ENCODE measurements around the gene THRA.

THRA gene

GRCh38 chr17:40100669-40101366 lies 38.1 kb downstream of the THRA start:
- DNase-seq = peak; percentile 74

DNA sequence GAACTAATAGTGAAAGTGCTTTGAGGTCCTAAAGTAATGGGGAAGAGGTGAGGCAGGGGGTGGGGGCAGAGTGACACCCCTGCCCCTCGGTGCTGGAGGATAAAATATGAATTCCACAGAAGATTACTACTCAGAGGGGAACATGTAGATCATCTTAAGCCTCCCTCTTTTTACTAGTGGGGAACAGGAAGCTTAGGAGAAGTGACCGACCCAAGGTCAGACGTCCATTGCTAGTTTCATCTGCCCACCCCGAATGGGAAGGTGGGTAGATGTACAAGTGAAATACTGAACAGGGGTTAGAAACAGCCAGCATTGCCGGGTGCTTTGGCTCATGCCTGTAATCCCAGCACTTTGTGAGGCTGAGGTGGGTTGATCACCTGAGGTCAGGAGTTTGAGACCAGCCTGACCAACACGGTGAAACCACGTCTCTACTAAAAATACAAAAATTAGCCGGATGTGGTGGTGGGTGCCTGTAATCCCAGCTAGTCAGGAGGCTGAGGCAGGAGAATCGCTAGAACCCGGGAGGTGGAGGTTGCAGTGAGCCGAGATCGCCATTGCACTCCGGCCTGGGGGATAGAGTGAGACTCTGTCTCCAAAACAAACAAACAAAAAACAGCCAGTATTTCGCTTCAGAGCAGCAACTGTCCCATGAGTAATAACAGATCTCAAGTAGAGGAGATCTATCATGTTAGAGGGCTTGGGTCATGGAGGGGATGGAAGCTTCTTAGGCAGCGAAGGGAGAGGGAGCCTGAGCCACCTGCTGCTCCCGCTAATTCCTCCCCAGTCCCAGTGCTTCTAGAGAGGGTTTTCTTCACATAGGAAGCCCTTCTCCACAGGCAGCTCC lies 38.8 kb downstream of the THRA start:
- DNase-seq = no peak

DNA sequence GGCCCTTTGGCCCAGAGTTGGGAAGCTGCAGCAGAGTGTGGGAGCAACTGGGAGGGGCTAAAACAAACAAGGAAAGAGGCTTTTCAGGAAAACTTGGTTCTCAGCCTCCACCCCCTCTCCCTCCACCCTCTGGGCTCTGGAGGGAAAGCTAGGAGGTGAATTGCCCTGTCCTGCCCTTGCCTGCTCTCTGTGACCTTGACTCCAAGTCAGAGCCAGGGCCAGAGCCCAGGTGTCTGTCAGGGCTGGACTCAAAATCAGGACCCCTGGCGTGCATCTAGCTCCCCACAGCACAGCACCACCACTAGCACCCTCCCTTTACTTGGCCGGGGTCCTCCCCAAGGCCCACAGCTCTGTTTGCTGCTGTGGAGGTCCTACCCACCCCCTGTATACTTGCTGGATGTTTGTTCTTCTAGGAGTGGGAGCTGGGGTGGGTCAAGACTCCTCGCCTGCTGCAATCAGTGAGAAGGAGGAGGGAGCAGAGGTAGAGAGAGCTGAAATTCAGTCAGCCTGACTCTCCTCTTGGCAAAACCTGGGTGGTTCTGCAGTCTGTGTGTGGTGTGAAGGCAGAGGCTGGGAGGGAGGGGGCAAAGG lies 40.4 kb downstream of the THRA start:
- no peak for DNase-seq

DNA sequence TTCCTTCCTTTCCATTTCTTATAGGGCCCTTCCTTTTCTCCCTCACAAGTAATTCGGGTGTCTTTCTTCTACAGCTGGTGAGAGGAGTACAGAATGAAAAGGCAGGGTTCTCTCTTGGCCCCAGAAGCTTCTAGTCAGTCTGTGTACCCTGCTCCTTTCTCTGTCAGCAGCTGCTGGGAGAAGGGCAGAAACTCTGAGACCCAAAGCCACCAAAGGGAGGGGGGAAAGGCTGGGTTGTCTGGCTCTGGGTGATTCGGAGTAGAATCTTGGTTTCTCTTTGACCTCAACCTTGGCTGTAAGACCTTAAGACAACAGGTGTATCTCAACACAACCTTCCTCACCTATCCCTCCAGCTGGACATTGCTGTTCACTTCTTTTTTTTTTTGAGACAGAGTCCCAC lies 40.9 kb downstream of the THRA start:
- DNase-seq = no peak

DNA sequence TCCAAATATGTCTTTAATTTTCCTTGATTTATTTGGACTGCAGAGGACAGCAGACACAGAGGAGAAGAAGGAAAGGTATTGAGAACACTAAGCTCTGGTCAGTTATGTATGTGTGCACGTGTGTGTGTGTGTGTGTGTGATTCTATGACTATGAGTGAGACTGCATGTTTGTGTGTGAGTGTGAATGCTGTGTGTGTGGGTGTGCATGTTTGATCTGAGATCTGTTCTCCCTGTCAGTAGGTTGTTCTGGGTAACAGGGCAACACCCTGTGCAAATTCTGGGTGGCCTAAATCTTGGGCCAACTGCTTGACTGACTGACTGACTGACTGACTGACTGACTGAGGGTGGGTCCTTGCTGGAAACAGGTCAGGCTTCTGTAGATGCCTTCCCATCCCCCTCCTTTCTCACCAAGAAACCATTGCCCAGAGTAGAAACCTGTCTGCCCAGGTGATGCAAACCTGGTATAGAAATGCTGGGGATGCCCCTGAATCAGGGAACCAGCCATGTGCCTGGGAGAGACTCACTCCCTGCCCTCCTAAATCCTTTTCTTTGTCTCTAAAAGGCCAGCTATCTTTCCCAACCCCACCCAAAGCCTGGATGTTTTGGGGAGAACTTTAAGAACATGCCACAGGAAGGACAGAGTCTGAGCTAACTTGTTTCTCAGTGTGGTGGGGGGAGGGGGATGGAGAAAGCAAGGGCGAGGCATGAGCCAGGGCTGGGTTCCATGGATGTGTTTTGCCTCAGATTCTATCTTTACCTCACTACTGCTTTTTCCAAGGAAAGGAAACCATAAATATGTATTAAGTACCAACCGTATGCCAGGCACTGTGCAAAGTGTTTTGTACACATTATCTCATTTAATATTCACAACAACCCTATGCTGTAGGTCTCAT lies 42.1 kb downstream of the THRA start:
- no peak for DNase-seq

DNA sequence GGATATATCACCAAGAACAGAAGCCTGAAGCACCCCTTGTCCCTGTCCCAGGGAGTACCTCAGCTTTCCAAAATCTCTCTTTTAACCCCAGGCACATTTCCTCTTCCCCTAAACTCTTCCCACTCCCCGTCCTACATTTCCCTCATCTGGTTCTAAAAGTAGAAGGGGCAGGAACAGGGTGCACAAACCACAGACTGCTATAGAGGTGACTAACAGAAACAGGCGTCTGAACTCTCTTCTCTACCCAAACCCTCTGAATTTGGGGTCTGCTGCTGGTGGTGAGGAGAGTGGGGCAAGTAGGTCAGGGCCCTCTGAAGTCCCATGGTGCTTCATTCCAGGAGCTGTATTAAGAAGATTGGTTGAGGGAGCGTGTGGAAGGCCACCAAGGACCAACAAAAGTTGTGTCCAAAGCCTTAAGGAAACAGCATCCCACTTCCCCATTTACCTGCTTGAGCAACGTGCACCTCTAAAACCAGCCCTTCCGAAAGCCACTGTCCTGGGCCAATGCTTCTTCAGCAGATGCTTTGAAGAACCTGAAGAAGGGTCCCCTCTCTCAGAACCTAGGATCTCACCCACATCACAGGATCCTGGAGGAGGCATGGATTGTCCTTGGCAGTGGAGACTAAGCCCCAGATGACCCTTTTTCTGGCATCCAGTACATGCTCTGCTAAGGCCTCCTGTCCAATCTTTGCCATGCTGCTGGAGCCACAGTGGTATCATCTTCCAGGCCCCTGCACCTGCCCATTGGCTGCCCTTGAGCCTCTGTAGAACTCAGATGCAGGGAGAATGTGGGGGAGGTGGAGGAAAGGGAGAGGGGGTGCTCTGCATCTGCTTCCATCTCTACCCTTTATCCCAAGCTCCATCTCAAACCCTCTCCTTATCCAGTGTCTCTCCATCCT lies 43.3 kb downstream of the THRA start:
- no peak for DNase-seq

DNA sequence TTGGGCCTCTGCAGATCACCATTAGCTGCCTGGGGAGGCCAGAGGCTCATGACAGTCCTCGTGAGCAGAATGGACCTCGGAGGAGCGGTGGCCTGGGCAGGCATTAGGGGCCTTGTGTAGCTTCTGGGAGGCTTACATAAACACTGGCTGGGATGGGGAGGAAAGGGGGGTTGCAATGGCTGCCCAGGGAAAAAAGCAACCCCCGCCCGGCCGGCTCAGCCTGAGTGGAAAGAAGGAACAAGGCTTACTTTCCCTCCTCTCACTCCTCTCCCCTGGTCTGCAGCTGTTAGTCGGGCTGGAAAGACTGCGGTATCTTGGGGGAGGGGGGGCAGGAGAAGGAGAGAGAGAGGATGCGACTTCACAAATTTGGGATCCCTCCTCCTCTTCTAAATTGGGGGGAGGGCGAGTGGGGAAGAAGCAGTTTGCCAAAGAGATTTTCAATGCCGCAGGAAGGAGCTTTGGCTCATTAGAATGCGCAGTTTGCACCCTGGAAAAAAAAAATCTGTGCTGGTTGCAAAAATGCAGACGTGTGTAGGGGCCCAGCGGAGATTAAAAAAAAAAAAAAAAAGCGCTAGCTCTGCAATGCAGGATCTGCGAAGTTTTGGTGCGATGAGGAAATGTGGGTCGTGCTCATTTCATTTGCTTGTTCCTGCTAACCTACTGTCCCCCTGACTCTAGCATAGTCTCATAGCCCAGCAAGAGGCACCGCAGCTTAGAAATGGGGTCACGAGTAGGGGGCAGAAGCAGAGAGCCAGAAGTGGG lies 44.2 kb downstream of the THRA start:
- DNase-seq = no peak

DNA sequence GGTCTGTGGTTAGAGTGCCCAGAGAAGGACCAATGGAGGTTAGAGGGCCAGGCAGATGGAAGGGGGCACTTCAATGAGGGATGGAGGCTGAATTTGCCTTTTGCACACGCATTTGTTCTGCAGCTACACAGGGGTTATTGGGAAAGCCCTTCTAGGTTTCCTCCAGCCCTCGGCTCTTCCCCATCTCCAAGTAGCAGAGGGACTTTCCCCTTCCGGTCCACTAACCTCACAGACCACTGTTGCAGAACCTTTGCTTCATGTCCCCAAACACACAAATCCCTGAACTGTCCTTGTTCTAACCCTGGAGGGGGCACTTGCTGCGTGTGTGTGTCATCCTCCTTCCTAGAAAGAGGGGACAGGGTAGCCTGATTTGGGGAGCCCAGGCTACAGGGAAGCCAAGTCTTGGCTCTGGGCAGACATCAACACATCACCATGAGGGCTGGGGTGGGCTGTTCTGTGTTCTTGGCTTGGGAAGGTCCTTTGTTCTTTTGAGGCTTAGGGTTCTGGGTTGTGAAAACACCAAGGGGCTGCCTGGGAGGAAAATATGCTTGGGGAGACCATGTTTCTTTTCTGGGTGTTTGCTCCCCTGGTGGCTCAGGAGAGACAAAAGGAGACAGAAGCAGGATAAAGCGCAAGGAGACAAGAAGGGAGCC lies 44.9 kb downstream of the THRA start:
- DNase-seq = no peak

- no peak for DNase-seq
These were observed 46.4 kb downstream of the THRA start for GRCh38 chr17:40108970-40109824.

- no peak for DNase-seq
These were observed 47.5 kb downstream of the THRA start for GRCh38 chr17:40110026-40110845.

DNA sequence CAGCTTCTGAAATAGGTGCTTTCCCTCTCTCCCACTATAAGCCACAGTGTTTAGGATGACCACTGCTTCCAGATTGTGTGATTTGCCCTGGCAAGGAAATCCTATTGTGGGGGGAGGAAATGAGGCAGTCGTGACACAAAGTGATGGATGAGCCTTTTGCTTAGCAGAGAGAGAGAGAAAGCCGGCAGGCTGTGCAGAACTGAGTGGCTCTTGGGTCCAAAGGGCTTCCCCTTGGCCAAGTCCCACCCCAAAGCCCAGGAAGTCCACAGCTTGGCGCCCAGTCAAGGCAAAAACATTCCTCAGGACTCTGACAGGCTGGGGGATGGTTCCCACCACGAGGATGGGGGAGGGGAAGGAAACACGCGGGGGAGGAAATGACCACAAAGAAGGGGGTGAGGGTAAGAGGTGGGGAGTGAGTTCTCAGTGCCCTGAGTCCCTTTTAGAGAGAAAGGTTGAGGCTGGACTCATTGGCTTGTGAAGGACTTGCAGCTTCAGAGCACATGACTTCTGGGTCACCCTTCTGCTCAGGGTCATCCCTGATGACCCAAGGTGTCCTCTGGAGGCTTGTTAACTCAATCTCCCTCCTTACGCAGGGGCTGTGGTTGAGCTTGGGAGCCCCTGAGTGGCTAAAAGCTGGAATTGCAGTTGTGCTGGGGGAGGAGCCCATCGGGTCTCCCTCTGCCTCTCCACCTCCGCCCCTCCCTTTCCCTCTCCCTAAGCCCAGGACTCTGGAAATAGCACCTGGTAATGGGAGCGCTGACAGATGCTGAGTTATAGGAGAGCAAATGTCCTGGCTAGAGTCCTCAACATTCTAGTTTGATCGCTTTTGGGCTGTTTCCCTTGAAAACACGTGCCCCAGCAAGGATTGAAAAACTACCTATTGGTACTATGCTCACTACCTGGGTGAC lies 48.7 kb downstream of the THRA start:
- DNase-seq = peak; percentile 82

DNA sequence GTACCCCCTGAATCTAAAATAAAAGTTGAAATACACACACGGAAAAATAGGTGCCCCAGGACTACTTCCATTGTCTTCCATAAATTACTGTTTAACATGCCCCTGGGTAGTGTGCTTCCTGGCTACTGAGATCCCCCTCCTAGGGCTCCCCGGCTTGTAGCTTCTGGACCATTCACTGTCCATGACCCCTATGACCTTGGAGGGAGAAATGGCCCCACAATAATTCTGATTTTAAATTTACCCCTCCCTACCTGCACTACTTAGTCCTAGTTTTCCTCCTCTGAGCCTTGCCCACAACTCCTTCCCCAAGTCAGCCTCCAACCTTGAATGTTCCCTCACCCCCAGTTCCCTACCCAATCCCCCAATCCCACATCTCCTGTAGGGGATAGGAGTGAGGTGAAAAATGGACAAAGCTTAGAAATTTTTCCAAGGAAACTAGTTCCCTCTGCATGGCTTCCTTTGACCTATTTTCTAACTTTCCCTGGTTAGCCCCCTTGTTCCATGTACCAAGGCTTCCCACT lies 49.5 kb downstream of the THRA start:
- no peak for DNase-seq

DNA sequence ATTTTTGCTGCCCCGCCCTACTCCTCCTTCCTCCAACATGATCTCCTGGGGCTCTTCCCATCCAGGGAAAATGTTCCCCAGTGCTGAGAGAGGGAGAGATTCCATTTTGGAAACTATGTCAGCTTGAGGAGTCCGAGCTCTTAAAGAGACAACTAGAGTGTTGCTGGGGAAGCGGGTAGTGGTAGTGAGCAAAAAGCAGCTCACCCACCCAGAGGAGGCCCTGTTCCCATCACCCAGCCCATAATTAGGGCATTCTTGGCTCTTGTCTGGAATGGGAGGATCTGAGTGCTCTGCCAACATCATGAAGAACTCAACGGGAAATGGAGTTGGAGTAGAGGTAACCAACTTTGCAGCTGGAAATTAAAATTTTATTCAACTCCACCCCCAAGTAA lies 49.9 kb downstream of the THRA start:
- DNase-seq = no peak

- peak; percentile 86 for DNase-seq
These were observed 50.5 kb downstream of the THRA start for GRCh38 chr17:40113110-40113906.

GRCh38 chr17:40113907-40114245 lies 51.1 kb downstream of the THRA start:
- no peak for DNase-seq

- DNase-seq = no peak
These were observed 52.3 kb downstream of the THRA start for GRCh38 chr17:40115101-40115436.

All from KG1 (cell line).